ENCODE measurements around the gene FREY1.

Gene FREY1

GRCh38 chr11:45884596-45885185 lies 22.4 kb downstream of the FREY1 start:
- H3K27me3 ChIP-seq (ENCODE audit: control insufficient read depth, insufficient read depth, low read length, poor library complexity, severe bottlenecking): peaks cover 18% of the 10 kb centered on the region
- H3K4me1 ChIP-seq (ENCODE audit: control insufficient read depth, insufficient read depth, low read length): peaks cover 5% of the 10 kb centered on the region
- 91 to 92% methylated on average over 10 of the region's 10 CpGs for WGBS, 2 experiments
- no peaks in the 10 kb centered on the region for H3K36me3 ChIP-seq (ENCODE audit: control insufficient read depth, insufficient read depth, low read length)
- no peak overlapping the region for H3K27ac ChIP-seq (ENCODE audit: insufficient read depth, low read depth, low read length, poor library complexity, severe bottlenecking)
- H3K4me3 ChIP-seq (ENCODE audit: insufficient read depth, low read depth, low read length): peak overlapping the region; percentile 22
- H3K9me3 ChIP-seq (ENCODE audit: control insufficient read depth, low read length): no peaks in the 10 kb centered on the region

GRCh38 chr11:45881708-45882368 lies 25.2 kb downstream of the FREY1 start:
- H3K36me3 ChIP-seq (ENCODE audit: control insufficient read depth, insufficient read depth, low read length): no peaks in the 10 kb centered on the region
- no peak overlapping the region for H3K4me3 ChIP-seq (ENCODE audit: insufficient read depth, low read depth, low read length)
- H3K4me1 ChIP-seq (ENCODE audit: control insufficient read depth, insufficient read depth, low read length): peaks cover 5% of the 10 kb centered on the region
- 87 to 91% methylated on average over 6 of the region's 6 CpGs for WGBS, 2 experiments
- H3K9me3 ChIP-seq (ENCODE audit: control insufficient read depth, low read length): no peaks in the 10 kb centered on the region
- peaks cover 16% of the 10 kb centered on the region for H3K27me3 ChIP-seq (ENCODE audit: control insufficient read depth, insufficient read depth, low read length, poor library complexity, severe bottlenecking)
- H3K27ac ChIP-seq (ENCODE audit: insufficient read depth, low read depth, low read length, poor library complexity, severe bottlenecking): no peak overlapping the region

GRCh38 chr11:45880772-45881570 lies 26.1 kb downstream of the FREY1 start:
- peaks cover 8% of the 10 kb centered on the region for H3K27me3 ChIP-seq (ENCODE audit: control insufficient read depth, insufficient read depth, low read length, poor library complexity, severe bottlenecking)
- WGBS, 2 experiments: 95% methylated on average over 15 of the region's 15 CpGs
- H3K36me3 ChIP-seq (ENCODE audit: control insufficient read depth, insufficient read depth, low read length): no peaks in the 10 kb centered on the region
- peaks cover 14% of the 10 kb centered on the region for H3K4me1 ChIP-seq (ENCODE audit: control insufficient read depth, insufficient read depth, low read length)
- no peak overlapping the region for H3K27ac ChIP-seq (ENCODE audit: insufficient read depth, low read depth, low read length, poor library complexity, severe bottlenecking)
- H3K9me3 ChIP-seq (ENCODE audit: control insufficient read depth, low read length): no peaks in the 10 kb centered on the region
- no peak overlapping the region for H3K4me3 ChIP-seq (ENCODE audit: insufficient read depth, low read depth, low read length)

- no peaks in the 10 kb centered on the region for H3K36me3 ChIP-seq (ENCODE audit: control insufficient read depth, insufficient read depth, low read length)
- no peaks in the 10 kb centered on the region for H3K9me3 ChIP-seq (ENCODE audit: control insufficient read depth, low read length)
- peaks cover 13% of the 10 kb centered on the region for H3K4me1 ChIP-seq (ENCODE audit: control insufficient read depth, insufficient read depth, low read length)
- H3K4me3 ChIP-seq (ENCODE audit: insufficient read depth, low read depth, low read length): no peak overlapping the region
- no peak overlapping the region for H3K27ac ChIP-seq (ENCODE audit: insufficient read depth, low read depth, low read length, poor library complexity, severe bottlenecking)
- WGBS, 2 experiments: 90 to 95% methylated on average over 7 of the region's 7 CpGs
- peaks cover 2% of the 10 kb centered on the region for H3K27me3 ChIP-seq (ENCODE audit: control insufficient read depth, insufficient read depth, low read length, poor library complexity, severe bottlenecking)
Measured at GRCh38 chr11:45879803-45880686, 27.0 kb downstream of the FREY1 start.

GRCh38 chr11:45877845-45878244 lies 29.2 kb downstream of the FREY1 start:
- Histone ChIP-seq H3K27me3 (ENCODE audit: control insufficient read depth, insufficient read depth, low read length, poor library complexity, severe bottlenecking) (no peaks in the 10 kb centered on the region), H3K27ac (ENCODE audit: insufficient read depth, low read depth, low read length, poor library complexity, severe bottlenecking) (no peak overlapping the region), H3K36me3 (ENCODE audit: control insufficient read depth, insufficient read depth, low read length) (no peaks in the 10 kb centered on the region), H3K4me1 (ENCODE audit: control insufficient read depth, insufficient read depth, low read length) (peaks cover 10% of the 10 kb centered on the region), H3K4me3 (ENCODE audit: insufficient read depth, low read depth, low read length) (no peak overlapping the region), H3K9me3 (ENCODE audit: control insufficient read depth, low read length) (no peaks in the 10 kb centered on the region)
- 94 to 97% methylated on average over 3 of the region's 3 CpGs for WGBS, 2 experiments

GRCh38 chr11:45877221-45877620 lies 29.9 kb downstream of the FREY1 start:
- WGBS, 2 experiments: 92 to 95% methylated on average over 8 of the region's 8 CpGs
- Histone ChIP-seq H3K27me3 (ENCODE audit: control insufficient read depth, insufficient read depth, low read length, poor library complexity, severe bottlenecking) (no peaks in the 10 kb centered on the region), H3K9me3 (ENCODE audit: control insufficient read depth, low read length) (no peaks in the 10 kb centered on the region), H3K4me1 (ENCODE audit: control insufficient read depth, insufficient read depth, low read length) (peaks cover 10% of the 10 kb centered on the region), H3K27ac (ENCODE audit: insufficient read depth, low read depth, low read length, poor library complexity, severe bottlenecking) (no peak overlapping the region), H3K4me3 (ENCODE audit: insufficient read depth, low read depth, low read length) (no peak overlapping the region), H3K36me3 (ENCODE audit: control insufficient read depth, insufficient read depth, low read length) (no peaks in the 10 kb centered on the region)

- no peak overlapping the region for H3K27ac ChIP-seq (ENCODE audit: insufficient read depth, low read depth, low read length, poor library complexity, severe bottlenecking)
- WGBS, 2 experiments: 35 to 40% methylated on average over 6 of the region's 6 CpGs
- no peaks in the 10 kb centered on the region for H3K36me3 ChIP-seq (ENCODE audit: control insufficient read depth, insufficient read depth, low read length)
- H3K27me3 ChIP-seq (ENCODE audit: control insufficient read depth, insufficient read depth, low read length, poor library complexity, severe bottlenecking): no peaks in the 10 kb centered on the region
- no peak overlapping the region for H3K4me3 ChIP-seq (ENCODE audit: insufficient read depth, low read depth, low read length)
- H3K4me1 ChIP-seq (ENCODE audit: control insufficient read depth, insufficient read depth, low read length): peaks cover 10% of the 10 kb centered on the region
- H3K9me3 ChIP-seq (ENCODE audit: control insufficient read depth, low read length): no peaks in the 10 kb centered on the region
Measured at GRCh38 chr11:45876401-45876800, 30.7 kb downstream of the FREY1 start.

- H3K27me3 ChIP-seq (ENCODE audit: control insufficient read depth, insufficient read depth, low read length, poor library complexity, severe bottlenecking): no peaks in the 10 kb centered on the region
- H3K36me3 ChIP-seq (ENCODE audit: control insufficient read depth, insufficient read depth, low read length): peaks cover 11% of the 10 kb centered on the region
- WGBS, 2 experiments: 34% methylated on average over 9 of the region's 9 CpGs
- peaks cover 10% of the 10 kb centered on the region for H3K4me1 ChIP-seq (ENCODE audit: control insufficient read depth, insufficient read depth, low read length)
- no peak overlapping the region for H3K27ac ChIP-seq (ENCODE audit: insufficient read depth, low read depth, low read length, poor library complexity, severe bottlenecking)
- H3K9me3 ChIP-seq (ENCODE audit: control insufficient read depth, low read length): no peaks in the 10 kb centered on the region
- no peak overlapping the region for H3K4me3 ChIP-seq (ENCODE audit: insufficient read depth, low read depth, low read length)
Measured at GRCh38 chr11:45872651-45873356, 34.3 kb downstream of the FREY1 start.

- Histone ChIP-seq H3K27ac (ENCODE audit: insufficient read depth, low read depth, low read length, poor library complexity, severe bottlenecking) (no peak overlapping the region), H3K4me1 (ENCODE audit: control insufficient read depth, insufficient read depth, low read length) (peaks cover 8% of the 10 kb centered on the region), H3K4me3 (ENCODE audit: insufficient read depth, low read depth, low read length) (no peak overlapping the region), H3K27me3 (ENCODE audit: control insufficient read depth, insufficient read depth, low read length, poor library complexity, severe bottlenecking) (no peaks in the 10 kb centered on the region), H3K36me3 (ENCODE audit: control insufficient read depth, insufficient read depth, low read length) (peaks cover 18% of the 10 kb centered on the region), H3K9me3 (ENCODE audit: control insufficient read depth, low read length) (no peaks in the 10 kb centered on the region)
- 90 to 94% methylated on average over 2 of the region's 2 CpGs for WGBS, 2 experiments
Measured at GRCh38 chr11:45871638-45872037, 35.4 kb downstream of the FREY1 start.

Data from ectodermal cell (in vitro differentiated cells).